GM18507 (cell line): ENCODE results near the gene SLC35C1.
A peak's percentile ranks its signal among the peaks of the same experiment; 100 is the strongest.
"Not testable (repeated sequence)": the region's sequence is repeated elsewhere in the genome, so short reads cannot be mapped to it uniquely, and the experiment has no call there.

Experiments used
- DNase-seq: peaks from one replicate; pipeline ENCODE4 v3.0.0; 2011; ENCODE audit warnings: low read depth; ENCODE audit not compliant: insufficient read length; ENCODE audit errors: extremely low spot score
- FAIRE-seq: peaks from 2 replicates; lab custom pipeline; 2011; peaks lifted over from hg19 to GRCh38; lab: Jason Lieb, UNC

The SLC35C1 gene

GRCh38 chr11:45839204-45839603 is 34.3 kb downstream of the SLC35C1 start:
- DNase-seq, result no peak
- FAIRE-seq, result no peak

- not testable (repeated sequence) for DNase-seq, FAIRE-seq
Observed at GRCh38 chr11:45840251-45840650, 35.3 kb downstream of the SLC35C1 start.

GRCh38 chr11:45843158-45843924 is 38.4 kb downstream of the SLC35C1 start:
- FAIRE-seq, result peak; percentile 83
- peak; percentile 70 for DNase-seq

- no peak for DNase-seq
- FAIRE-seq, result no peak
Observed at GRCh38 chr11:45844822-45845578, 40.1 kb downstream of the SLC35C1 start.

GRCh38 chr11:45846174-45846675 is 41.3 kb downstream of the SLC35C1 start:
- DNase-seq (no peak), FAIRE-seq (no peak)

GRCh38 chr11:45846974-45847910 is 42.3 kb downstream of the SLC35C1 start, which contains the start of gene CRY2:
CRY2 (plus strand) TSS chr11:45847475; CDS start chr11:45847491, 16 bp downstream.
- FAIRE-seq, result peak; percentile 94
- DNase-seq, result peak; percentile 93

GRCh38 chr11:45847911-45848316 is 43.0 kb downstream of the SLC35C1 start:
- DNase-seq (no peak), FAIRE-seq (no peak)

- DNase-seq, result no peak
- no peak for FAIRE-seq
Observed at GRCh38 chr11:45848654-45849081, 43.7 kb downstream of the SLC35C1 start.

- FAIRE-seq, result no peak
- no peak for DNase-seq
Observed at GRCh38 chr11:45850446-45850845, 45.5 kb downstream of the SLC35C1 start.

- FAIRE-seq (no peak), DNase-seq (no peak)
Observed at GRCh38 chr11:45851228-45851627, 46.3 kb downstream of the SLC35C1 start.

- FAIRE-seq (no peak), DNase-seq (no peak)
Observed at GRCh38 chr11:45852018-45852711, 47.2 kb downstream of the SLC35C1 start.

GRCh38 chr11:45852712-45853101 is 47.8 kb downstream of the SLC35C1 start:
- no peak for FAIRE-seq
- peak; percentile 22 for DNase-seq

GRCh38 chr11:45853332-45854219 is 48.6 kb downstream of the SLC35C1 start:
- FAIRE-seq, result no peak
- DNase-seq, result no peak

GRCh38 chr11:45855308-45855707 is 50.4 kb downstream of the SLC35C1 start:
- no peak for DNase-seq
- FAIRE-seq, result no peak

GRCh38 chr11:45856044-45856468 is 51.1 kb downstream of the SLC35C1 start:
- no peak for FAIRE-seq
- DNase-seq, result no peak

- no peak for DNase-seq
- no peak for FAIRE-seq
Observed at GRCh38 chr11:45857961-45858474, 53.1 kb downstream of the SLC35C1 start.

GRCh38 chr11:45858751-45859398 is 53.9 kb downstream of the SLC35C1 start:
- FAIRE-seq, result no peak
- DNase-seq, result no peak
